HG02943 (cell line): ENCODE results near the gene GABBR2.
"Not testable (repeated sequence)": the region's sequence is repeated elsewhere in the genome, so short reads cannot be mapped to it uniquely, and the experiment has no call there.

ENCODE experiments used
- ATAC-seq: cut with Tn5 transposase; IDR thresholded peaks from one replicate; pipeline ENCODE4 v1.9.1; 2021; ENCODE audit warnings: mild to moderate bottlenecking, low read depth, moderate library complexity; ENCODE audit not compliant: unreplicated experiment

GABBR2 gene

GRCh38 chr9:98688710-98689495 is 19.8 kb downstream of the GABBR2 start:
- ATAC-seq: no peak

DNA sequence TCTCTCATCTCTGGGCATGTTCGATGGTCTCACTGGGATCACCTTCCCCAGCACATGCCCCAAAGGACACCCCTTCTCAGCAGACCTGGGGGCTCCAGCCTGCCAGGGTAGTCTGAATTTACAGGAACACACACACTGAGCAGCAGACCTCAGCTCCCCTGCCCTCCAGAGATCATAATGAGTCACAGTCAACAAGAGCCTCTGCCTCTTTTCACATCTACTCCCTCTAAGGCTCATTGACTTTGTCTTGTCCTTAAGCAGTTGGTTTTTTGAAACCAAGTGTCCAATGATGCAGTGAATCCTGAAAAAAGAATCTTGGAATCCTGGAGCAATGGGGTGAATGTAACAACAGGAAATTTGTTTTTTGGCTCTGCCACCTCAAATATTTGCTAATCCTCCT is 20.8 kb downstream of the GABBR2 start:
- ATAC-seq: no peak

DNA sequence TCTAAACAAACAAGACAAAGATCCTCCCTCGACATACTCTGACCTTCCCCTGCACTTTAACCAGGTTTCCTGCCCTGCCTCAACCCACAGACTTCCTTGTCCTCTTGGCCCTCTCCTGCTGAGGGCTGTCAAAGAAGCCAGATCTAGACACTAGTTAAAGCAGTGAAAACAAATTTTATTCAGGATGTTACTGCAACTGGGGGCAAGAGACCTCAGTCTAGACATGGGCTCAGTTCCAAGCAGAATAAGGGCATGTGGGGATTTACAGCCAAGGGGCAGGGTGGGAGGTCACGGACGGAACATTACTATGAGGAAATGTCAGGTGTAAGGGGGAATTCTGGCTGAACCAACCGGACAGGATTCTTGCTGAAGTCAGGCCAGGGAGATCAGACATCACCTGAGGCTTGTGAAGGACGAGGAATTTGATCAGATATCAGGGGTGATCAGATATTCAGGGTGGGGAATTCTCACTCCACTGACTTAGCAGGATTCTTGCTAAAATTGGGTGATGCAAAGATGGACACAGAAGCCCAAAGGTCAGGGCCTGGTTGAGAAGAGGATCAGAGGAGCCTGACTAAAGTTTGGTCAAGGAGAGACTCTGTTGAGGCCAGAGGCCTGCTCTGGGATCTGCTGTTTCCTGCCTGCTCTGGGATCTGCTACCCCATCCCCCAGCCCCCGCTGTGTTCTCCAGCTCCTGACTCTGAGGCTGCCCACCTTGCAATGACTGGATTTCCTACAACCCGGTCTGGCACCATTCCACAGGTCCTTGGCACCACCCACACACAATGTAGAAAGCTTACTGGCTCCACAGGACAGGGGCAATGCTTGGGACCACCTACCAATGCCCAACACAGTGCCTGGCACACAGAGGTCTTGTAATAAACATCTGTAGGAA is 21.5 kb downstream of the GABBR2 start:
- no peak for ATAC-seq

GRCh38 chr9:98684816-98685215 is 23.9 kb downstream of the GABBR2 start:
- not testable (repeated sequence) for ATAC-seq

DNA sequence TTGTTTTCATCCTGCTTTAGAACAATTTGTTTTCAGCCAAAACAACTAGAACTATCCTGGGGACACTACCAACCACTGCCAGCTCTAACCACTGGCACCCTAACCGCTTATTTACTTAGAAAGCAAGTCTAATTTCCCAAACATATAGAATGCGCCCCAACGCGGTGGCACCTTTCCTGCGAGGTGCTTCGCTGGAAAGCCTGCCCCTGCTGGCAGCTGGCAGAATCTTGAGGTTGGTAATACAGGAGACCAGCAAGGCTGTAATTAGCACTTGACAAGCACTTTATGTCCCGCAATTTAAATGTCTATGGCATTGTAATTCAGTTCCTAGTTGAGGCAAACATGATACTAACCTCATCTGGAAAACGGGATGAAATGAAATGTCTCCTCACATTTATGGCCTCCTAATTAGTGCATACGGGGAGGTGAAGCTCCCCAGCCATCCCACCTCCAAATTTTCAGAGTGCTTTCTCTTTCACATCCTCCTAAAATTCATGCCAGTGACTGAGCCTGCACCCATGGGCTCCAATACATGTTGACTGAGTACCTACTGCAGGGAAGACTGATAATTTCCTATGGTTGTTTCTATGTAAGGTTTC is 30.4 kb downstream of the GABBR2 start:
- no peak for ATAC-seq

- ATAC-seq: no peak
Observed at GRCh38 chr9:98673681-98674080, 35.1 kb downstream of the GABBR2 start.

DNA sequence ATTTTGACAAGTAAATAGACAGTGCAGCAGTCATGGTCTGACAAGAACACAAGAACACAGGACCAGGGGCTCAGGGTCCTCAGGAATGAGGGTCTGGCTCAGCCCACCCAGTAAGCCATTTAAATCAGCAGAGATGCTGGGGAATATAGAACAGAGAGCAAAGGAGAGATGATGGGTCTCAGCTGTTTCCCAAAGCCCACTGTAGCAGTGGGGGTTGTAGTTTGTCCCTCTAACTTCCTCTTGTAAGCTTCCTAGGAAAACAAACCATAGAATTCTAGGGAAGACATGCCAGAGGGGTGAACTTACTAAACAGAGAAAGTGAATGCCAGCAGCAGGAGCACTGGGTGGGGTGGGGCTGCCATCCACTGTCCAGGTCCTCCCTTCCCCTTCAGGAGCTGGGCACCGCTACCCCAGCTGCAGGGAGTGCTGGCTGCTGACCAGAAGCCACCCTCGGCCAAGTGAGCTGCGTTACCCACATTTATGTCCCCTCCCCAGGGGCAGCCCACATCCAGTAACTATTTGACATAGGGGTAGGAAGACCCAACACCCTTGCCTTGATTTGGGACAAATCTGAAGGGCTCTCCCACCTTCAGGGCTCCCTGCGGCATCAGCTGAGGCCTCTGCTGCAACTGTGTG is 41.6 kb downstream of the GABBR2 start:
- ATAC-seq: no peak

DNA sequence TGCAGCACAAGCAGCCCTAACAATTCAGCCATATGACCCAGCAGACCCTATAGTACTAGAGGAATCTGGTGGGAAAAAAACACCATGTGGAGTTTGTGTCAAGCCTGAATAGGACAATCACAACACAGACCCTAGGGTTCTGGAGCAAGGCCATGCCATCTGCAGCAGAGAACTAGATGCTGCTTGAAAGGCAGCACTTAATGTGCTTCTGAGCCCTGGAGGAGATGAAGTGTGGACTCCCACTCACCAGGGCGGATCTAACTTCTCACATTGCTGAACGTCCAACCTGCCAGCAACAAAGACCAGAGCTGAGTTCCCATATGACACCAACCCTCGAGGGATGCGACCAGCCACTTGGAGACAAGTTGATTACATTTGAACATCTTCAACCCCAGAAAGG is 43.2 kb downstream of the GABBR2 start:
- no peak for ATAC-seq

- ATAC-seq: no peak
Observed at GRCh38 chr9:98660541-98660940, 48.2 kb downstream of the GABBR2 start.

DNA sequence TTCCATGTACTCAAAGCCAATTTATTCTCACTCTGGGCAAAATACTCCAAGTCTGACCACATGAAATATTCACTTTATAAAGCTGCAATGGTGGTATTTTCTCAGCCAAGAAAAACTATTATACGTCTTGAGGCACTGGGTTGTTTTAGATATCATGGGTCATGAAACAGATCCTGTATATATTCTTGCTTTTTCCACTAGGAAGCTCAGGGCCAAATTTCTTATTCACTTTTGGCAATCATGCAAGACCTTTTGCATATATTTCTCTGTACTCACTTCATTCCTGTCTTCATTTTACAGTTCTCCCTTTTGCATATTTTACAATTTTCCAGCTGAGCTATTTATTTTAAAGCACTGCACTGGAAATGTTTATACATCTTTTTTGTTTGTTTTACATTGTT is 49.8 kb downstream of the GABBR2 start:
- ATAC-seq: no peak

- no peak for ATAC-seq
Observed at GRCh38 chr9:98657897-98658296, 50.8 kb downstream of the GABBR2 start.

- ATAC-seq: no peak
Observed at GRCh38 chr9:98656511-98656910, 52.2 kb downstream of the GABBR2 start.

- not testable (repeated sequence) for ATAC-seq
Observed at GRCh38 chr9:98655428-98655827, 53.3 kb downstream of the GABBR2 start.

- no peak for ATAC-seq
Observed at GRCh38 chr9:98654247-98654646, 54.5 kb downstream of the GABBR2 start.

DNA sequence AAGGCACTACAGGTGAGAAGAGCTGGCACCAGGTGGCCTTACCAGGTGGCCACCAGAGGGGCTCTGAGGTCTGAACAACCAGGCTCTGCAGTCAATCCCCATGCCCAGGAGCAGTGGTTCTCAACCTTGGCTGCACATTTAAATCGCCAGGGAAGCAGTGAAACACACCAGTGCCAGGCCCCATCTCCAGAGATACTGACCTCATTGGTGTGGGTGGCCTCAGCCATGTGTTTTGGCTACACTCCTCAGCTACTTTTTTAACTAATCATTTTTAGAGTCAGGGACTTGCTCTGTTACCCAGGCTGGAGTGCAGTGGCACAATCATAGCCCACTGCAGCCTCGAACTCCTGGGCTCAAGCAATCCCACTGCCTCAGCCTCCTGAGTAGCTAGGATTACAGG is 56.0 kb downstream of the GABBR2 start:
- no peak for ATAC-seq

GRCh38 chr9:98652302-98652701 is 56.4 kb downstream of the GABBR2 start:
- no peak for ATAC-seq

DNA sequence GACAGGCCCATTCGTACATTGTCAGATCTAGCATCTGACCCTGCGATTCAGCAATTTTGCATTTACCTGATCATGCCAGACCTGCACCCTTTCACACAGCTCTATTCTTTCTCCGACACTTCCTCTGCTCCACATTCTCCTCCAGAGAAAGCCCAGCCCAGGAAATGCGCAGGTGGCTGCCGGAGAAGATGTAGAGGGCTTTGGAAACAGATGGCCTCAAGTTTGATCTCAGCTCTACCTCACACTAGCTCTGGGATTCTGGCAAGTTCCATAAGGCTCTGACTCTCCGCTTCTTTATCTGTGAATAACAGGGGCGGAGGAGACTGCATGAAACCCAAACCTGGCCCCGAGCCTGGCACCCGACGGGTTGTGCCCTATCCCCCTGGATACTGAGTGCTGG is 61.5 kb downstream of the GABBR2 start:
- ATAC-seq: no peak

GRCh38 chr9:98644011-98644410 is 64.7 kb downstream of the GABBR2 start:
- no peak for ATAC-seq

- ATAC-seq: no peak
Observed at GRCh38 chr9:98642661-98643312, 65.9 kb downstream of the GABBR2 start.

DNA sequence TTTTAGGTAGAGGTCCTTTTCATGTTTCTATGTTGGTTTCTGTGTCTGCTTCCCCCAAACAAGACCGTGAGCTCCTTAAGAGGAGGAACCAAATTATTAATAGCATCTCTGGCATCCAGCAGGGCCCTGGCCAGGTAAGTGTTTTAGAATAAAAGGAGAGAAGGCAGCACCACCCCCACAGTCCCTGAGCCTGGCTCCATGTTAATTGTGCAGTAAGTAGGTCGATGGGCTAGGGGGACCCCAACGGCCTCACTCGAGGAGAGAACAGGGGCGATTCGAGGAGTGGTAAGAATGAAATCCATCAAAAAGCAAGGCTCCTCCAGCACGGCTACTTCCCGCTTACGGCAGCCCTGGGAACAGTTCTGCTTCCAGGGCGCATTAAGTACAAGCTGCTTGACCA is 67.0 kb downstream of the GABBR2 start:
- ATAC-seq: no peak
